Activated effector memory CD4-positive, alpha-beta T cell treated with anti-CD3 and anti-CD28 coated beads, Interleukin-2, amount 50 U/mL, for 16 hours (primary cell): ENCODE data around the gene CDV3.

Experiments
- DNase-seq: peaks from one replicate; pipeline ENCODE4 v3.0.0-alpha.2; 2020

CDV3 gene

GRCh38 chr3:133570139-133570936, 3.1 kb upstream of the CDV3 start:
- DNase-seq, result no peak

GRCh38 chr3:133570937-133571320, 2.6 kb upstream of the CDV3 start:
- no peak for DNase-seq

- DNase-seq, result no peak
These were observed 1.1 kb upstream of the CDV3 start for GRCh38 chr3:133572158-133573053.

GRCh38 chr3:133573054-133573628, 345 bp upstream of the CDV3 start:
- DNase-seq, result peak; percentile 100

GRCh38 chr3:133574260-133574881, 885 bp downstream of the CDV3 start:
- DNase-seq, result peak; percentile 90

- no peak for DNase-seq
These were observed 1.6 kb downstream of the CDV3 start for GRCh38 chr3:133575086-133575485.

- no peak for DNase-seq
These were observed 2.7 kb downstream of the CDV3 start for GRCh38 chr3:133576169-133576568.

GRCh38 chr3:133578548-133579191, 5.2 kb downstream of the CDV3 start:
- DNase-seq, result no peak

GRCh38 chr3:133583396-133583795, 9.9 kb downstream of the CDV3 start:
- DNase-seq, result no peak

- DNase-seq, result no peak
These were observed 14.5 kb downstream of the CDV3 start for GRCh38 chr3:133588035-133588434.

GRCh38 chr3:133588784-133589465, 15.4 kb downstream of the CDV3 start:
- DNase-seq, result no peak

- no peak for DNase-seq
These were observed 16.0 kb downstream of the CDV3 start for GRCh38 chr3:133589503-133589902.

GRCh38 chr3:133591271-133591742, 17.8 kb downstream of the CDV3 start:
- DNase-seq, result no peak

- no peak for DNase-seq
These were observed 19.4 kb downstream of the CDV3 start for GRCh38 chr3:133592843-133593242.

GRCh38 chr3:133593243-133593642, 19.8 kb downstream of the CDV3 start:
- no peak for DNase-seq

- no peak for DNase-seq
These were observed 21.9 kb downstream of the CDV3 start for GRCh38 chr3:133595341-133595740.

- DNase-seq, result no peak
These were observed 24.9 kb downstream of the CDV3 start for GRCh38 chr3:133598405-133598804.

- no peak for DNase-seq
These were observed 25.8 kb downstream of the CDV3 start for GRCh38 chr3:133599280-133599679.

- DNase-seq, result no peak
These were observed 27.1 kb downstream of the CDV3 start for GRCh38 chr3:133600572-133601081.

GRCh38 chr3:133606342-133606741, 32.9 kb downstream of the CDV3 start:
- DNase-seq, result no peak

- no peak for DNase-seq
These were observed 33.4 kb downstream of the CDV3 start for GRCh38 chr3:133606902-133607301.

- DNase-seq, result no peak
These were observed 34.3 kb downstream of the CDV3 start for GRCh38 chr3:133607816-133608215.
